Measurements from ENCODE around the gene UBR3. TPM values are rescaled to one million over a fixed set of nuclear protein-coding genes. Genes with fewer than 3 reads are reported as not detected.

Gene UBR3
- total RNA-seq, 1 experiment from 2014 or later, result 30.0 TPM

- peak; percentile 14 for DNase-seq (ENCODE audit: unreplicated experiment)
- no peaks in the 10 kb centered on the region for H3K27me3 Mint-ChIP-seq (ENCODE audit: insufficient read depth, unreplicated experiment)
- peaks cover 40% of the 10 kb centered on the region for H3K36me3 Mint-ChIP-seq (ENCODE audit: insufficient read depth, unreplicated experiment)
- H3K27ac Mint-ChIP-seq (ENCODE audit: low read depth, unreplicated experiment), result no peak overlapping the region
- CTCF ChIA-PET, result interaction anchor here (0.9 kb wide), 1 partner anchor 13 kb away, joined by 3 read pairs; no protein-coding TSS in a partner anchor
- intact Hi-C loops (cut with micrococcal nuclease), result no loop called here
- no peak for TF ChIP-seq CTCF (IDR thresholded peaks at IDR 0.05; ENCODE audit: unreplicated experiment)
- POLR2A ChIA-PET, result no interaction called here
- no peaks in the 10 kb centered on the region for H3K9me3 Mint-ChIP-seq (ENCODE audit: unreplicated experiment)
- H3K4me3 Mint-ChIP-seq (ENCODE audit: unreplicated experiment), result no peak overlapping the region
- peaks cover 6% of the 10 kb centered on the region for H3K4me1 Mint-ChIP-seq (ENCODE audit: insufficient read depth, unreplicated experiment)
- BruUV-seq (replicated peaks), result no TSS peak
These were observed 224.9 kb downstream of the UBR3 start for GRCh38 chr2:170052151-170052550.

- intact Hi-C loops (cut with micrococcal nuclease), result no loop called here
- Mint-ChIP-seq H3K27me3 (ENCODE audit: insufficient read depth, unreplicated experiment) (no peaks in the 10 kb centered on the region), H3K4me3 (ENCODE audit: unreplicated experiment) (no peak overlapping the region), H3K36me3 (ENCODE audit: insufficient read depth, unreplicated experiment) (peaks cover 40% of the 10 kb centered on the region), H3K27ac (ENCODE audit: low read depth, unreplicated experiment) (no peak overlapping the region), H3K4me1 (ENCODE audit: insufficient read depth, unreplicated experiment) (peaks cover 6% of the 10 kb centered on the region), H3K9me3 (ENCODE audit: unreplicated experiment) (no peaks in the 10 kb centered on the region)
- no peak for DNase-seq (ENCODE audit: unreplicated experiment)
- TF ChIP-seq CTCF (IDR thresholded peaks at IDR 0.05; ENCODE audit: unreplicated experiment), result no peak
- ChIA-PET POLR2A (no interaction called here), CTCF (no interaction called here)
- BruUV-seq (replicated peaks), result no TSS peak
These were observed 227.7 kb downstream of the UBR3 start for GRCh38 chr2:170054997-170055396.

GRCh38 chr2:170056900-170057299, 229.6 kb downstream of the UBR3 start:
- no peak overlapping the region for H3K4me3 Mint-ChIP-seq (ENCODE audit: unreplicated experiment)
- BruUV-seq (replicated peaks), result no TSS peak
- peaks cover 50% of the 10 kb centered on the region for H3K36me3 Mint-ChIP-seq (ENCODE audit: insufficient read depth, unreplicated experiment)
- DNase-seq (ENCODE audit: unreplicated experiment), result no peak
- intact Hi-C loops (cut with micrococcal nuclease), result no loop called here
- H3K27me3 Mint-ChIP-seq (ENCODE audit: insufficient read depth, unreplicated experiment), result no peaks in the 10 kb centered on the region
- no peaks in the 10 kb centered on the region for H3K9me3 Mint-ChIP-seq (ENCODE audit: unreplicated experiment)
- no peak overlapping the region for H3K27ac Mint-ChIP-seq (ENCODE audit: low read depth, unreplicated experiment)
- peaks cover 3% of the 10 kb centered on the region for H3K4me1 Mint-ChIP-seq (ENCODE audit: insufficient read depth, unreplicated experiment)
- ChIA-PET CTCF (no interaction called here), POLR2A (interaction anchor here (0.6 to 1.0 kb wide), 3 partner anchors 14 to 455 kb away, joined by 3 read pairs; no protein-coding TSS in a partner anchor)
- TF ChIP-seq CTCF (IDR thresholded peaks at IDR 0.05; ENCODE audit: unreplicated experiment), result no peak

GRCh38 chr2:170063456-170064235, 236.4 kb downstream of the UBR3 start:
- POLR2A ChIA-PET, result no interaction called here
- CTCF ChIA-PET, result no interaction called here
- intact Hi-C loops (cut with micrococcal nuclease), result no loop called here
- Mint-ChIP-seq H3K36me3 (ENCODE audit: insufficient read depth, unreplicated experiment) (peaks cover 31% of the 10 kb centered on the region), H3K27me3 (ENCODE audit: insufficient read depth, unreplicated experiment) (no peaks in the 10 kb centered on the region), H3K4me3 (ENCODE audit: unreplicated experiment) (no peak overlapping the region), H3K4me1 (ENCODE audit: insufficient read depth, unreplicated experiment) (no peaks in the 10 kb centered on the region), H3K9me3 (ENCODE audit: unreplicated experiment) (no peaks in the 10 kb centered on the region), H3K27ac (ENCODE audit: low read depth, unreplicated experiment) (no peak overlapping the region)
- no TSS peak for BruUV-seq (replicated peaks)
- TF ChIP-seq CTCF (IDR thresholded peaks at IDR 0.05; ENCODE audit: unreplicated experiment), result no peak
- DNase-seq (ENCODE audit: unreplicated experiment), result no peak

All from MCF 10A (cell line).